ENCODE measurements around the gene FAM174C. TPM values are rescaled to one million over a fixed set of nuclear protein-coding genes. Genes with fewer than 3 reads are reported as not detected.

The FAM174C gene
- total and polyA plus RNA-seq, 2 of the 8 experiments (the other 6 are each of a cell fraction or from before 2014, with no cell fraction given), result 44.5 to 125 TPM

GRCh38 chr19:1300744-1301490 lies 25.6 kb downstream of the FAM174C start (continued):
- TF ChIP-seq BCL11A (IDR thresholded peaks at IDR 0.05; ENCODE audit: low read depth in 2 of 2, low read length in 2 of 2), result no peak
- no peak for TF ChIP-seq SIN3A (conservative IDR thresholded peaks at IDR 0.05 in 1 of 2, IDR thresholded peaks at IDR 0.05 in 1 of 2; ENCODE audit: low read depth in 1 of 2, low read length in 2 of 2)
- TF ChIP-seq, protein P1, sequence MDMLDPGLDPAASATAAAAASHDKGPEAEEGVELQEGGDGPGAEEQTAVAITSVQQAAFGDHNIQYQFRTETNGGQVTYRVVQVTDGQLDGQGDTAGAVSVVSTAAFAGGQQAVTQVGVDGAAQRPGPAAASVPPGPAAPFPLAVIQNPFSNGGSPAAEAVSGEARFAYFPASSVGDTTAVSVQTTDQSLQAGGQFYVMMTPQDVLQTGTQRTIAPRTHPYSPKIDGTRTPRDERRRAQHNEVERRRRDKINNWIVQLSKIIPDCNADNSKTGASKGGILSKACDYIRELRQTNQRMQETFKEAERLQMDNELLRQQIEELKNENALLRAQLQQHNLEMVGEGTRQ (IDR thresholded peaks at IDR 0.05; ENCODE audit: low read length), result no peak
- no peak for TF ChIP-seq KDM4A (IDR thresholded peaks at IDR 0.05; ENCODE audit: low read depth, low read length, severe bottlenecking)
- no peak for TF ChIP-seq BACH1 (IDR thresholded peaks at IDR 0.05; ENCODE audit: low read length)
- TF ChIP-seq RXRA (IDR thresholded peaks at IDR 0.05; ENCODE audit: insufficient read depth, low read depth, low read length), result no peak

Data from H1 (cell line).